Measurements from ENCODE around the gene SAPCD2. TPM values are rescaled to one million over a fixed set of nuclear protein-coding genes. Genes with fewer than 3 reads are reported as not detected.

The SAPCD2 gene
- total RNA-seq, 1 donor from 2014 or later, result 17.6 TPM

- DNase-seq (ENCODE audit: low read depth, low spot score), result no peak
Observed at GRCh38 chr9:137082222-137082924, 12.0 kb upstream of the SAPCD2 start.

- no peak for DNase-seq (ENCODE audit: low read depth, low spot score)
Observed at GRCh38 chr9:137080260-137081122, 10.1 kb upstream of the SAPCD2 start.

GRCh38 chr9:137079401-137079787 lies 9.0 kb upstream of the SAPCD2 start:
- DNase-seq (ENCODE audit: low read depth, low spot score), result no peak

DNA sequence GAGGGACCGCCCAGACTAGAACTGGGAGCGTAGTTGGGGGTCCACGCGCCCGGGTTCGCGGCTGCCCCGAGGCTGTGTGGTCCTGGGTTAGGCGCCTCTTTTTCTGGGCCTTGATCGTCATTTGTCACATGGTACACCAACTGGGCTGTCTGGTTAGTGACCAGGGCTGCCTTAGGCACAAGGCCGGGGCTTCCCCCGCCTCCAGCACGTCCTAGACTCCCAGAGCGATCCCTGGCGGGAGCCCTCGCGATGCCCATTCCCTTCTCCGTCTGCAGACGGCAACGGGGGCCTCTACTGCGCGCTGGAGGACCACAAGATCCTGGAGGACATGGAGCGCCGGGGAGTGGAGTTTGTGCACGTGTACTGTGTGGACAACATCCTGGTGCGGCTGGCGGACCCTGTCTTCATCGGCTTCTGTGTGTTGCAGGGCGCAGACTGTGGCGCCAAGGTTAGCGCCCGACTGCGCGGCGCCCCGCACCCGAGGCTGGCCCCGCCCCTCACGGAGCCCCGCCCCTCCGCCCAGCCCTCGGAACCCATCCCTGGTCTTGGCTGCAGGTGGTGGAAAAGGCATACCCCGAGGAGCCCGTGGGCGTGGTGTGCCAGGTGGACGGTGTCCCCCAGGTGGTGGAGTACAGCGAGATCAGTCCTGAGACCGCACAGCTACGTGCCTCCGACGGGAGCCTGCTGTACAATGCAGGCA lies 8.5 kb upstream of the SAPCD2 start:
- DNase-seq (ENCODE audit: low read depth, low spot score), result no peak

- DNase-seq (ENCODE audit: low read depth, low spot score), result no peak
Observed at GRCh38 chr9:137077758-137078693, 7.7 kb upstream of the SAPCD2 start.

DNA sequence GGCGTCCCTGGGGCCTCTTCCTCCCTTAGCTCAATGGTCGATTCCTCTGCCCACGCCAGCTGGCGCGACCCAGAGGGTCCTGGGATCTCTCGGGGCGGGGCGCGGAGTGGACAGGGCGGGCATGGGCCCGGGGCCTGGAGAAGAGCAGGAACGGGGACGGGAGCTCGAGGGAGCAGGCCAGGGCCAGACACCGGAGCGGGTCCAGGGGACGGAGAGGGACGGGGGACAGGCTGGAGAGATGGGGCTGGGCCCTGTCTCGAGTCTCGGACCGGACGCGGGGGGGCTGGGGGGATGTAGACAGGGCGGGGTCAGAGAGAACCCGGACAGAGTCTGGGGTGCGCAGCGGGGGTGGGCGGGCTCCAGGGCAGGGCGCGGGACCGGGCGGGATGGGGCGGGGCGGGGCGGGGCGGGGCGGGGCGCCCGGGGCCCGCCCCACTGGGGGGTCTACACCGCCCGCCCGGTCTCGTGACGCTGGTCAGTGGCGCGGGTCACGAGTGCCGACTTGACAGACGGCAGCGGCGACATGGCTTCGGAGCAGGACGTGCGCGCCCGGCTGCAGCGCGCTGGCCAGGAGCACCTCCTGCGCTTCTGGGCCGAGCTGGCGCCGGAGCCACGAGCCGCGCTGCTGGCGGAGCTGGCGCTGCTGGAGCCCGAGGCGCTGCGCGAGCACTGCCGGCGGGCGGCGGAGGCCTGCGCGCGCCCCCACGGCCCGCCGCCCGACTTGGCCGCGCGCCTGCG lies 6.8 kb upstream of the SAPCD2 start, which contains the start of gene UAP1L1:
Gene UAP1L1, plus strand, starts transcription at position 508 of the 738 bp plus-strand sequence. Its CDS starts 16 bp downstream, at position 524.
- no peak for DNase-seq (ENCODE audit: low read depth, low spot score)

DNA sequence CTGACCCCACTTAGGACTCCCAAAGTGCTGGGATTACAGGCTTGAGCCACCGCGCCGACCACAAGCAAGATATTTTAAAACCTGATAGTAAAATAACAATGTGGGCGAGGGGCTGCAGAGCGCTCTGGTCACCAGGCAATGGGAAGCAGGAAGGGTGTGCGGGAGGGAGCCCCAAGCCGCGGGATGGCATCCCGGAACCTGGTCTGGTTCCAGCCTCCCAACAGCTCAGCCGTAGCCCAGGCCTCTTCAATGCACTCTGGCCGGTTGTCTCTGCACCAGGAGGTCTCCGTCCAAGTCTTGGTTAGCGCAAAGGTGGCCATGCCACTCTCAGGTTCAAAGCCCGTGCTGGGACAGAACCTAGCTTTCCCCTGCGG lies 6.3 kb upstream of the SAPCD2 start:
- no peak for DNase-seq (ENCODE audit: low read depth, low spot score)

- DNase-seq (ENCODE audit: low read depth, low spot score), result no peak
Observed at GRCh38 chr9:137075275-137075775, 5.0 kb upstream of the SAPCD2 start.

DNA sequence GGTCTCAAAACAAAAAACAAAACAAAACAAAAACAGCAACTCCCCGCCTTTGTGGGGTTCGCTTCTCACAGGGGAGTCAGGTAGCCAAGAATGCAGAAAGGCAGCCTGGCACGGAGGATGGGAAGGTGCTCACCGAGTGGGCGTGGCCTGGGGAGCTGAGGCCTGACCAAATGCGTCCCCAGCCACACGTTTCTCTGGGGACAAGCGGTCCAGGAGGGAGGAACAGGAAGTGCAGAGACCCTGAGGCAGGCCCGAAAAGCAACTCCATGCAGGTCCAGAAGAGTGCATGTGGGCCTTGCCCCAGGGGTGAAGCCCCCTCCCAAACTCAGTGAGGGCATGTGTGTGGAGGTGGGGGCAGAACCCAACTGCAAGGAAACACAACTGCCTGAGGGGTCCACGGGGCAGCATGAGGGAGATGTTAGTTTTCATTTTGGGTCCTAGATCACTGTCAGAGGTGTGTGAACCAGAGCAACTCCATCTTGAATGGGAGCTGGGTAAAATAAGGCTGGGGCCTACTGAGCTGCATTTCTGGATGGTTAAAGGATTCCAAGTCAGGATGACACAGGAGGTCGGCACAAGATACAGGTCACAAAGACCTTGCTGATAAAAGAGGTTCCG lies 4.4 kb upstream of the SAPCD2 start:
- DNase-seq (ENCODE audit: low read depth, low spot score), result no peak

- DNase-seq (ENCODE audit: low read depth, low spot score), result no peak
Observed at GRCh38 chr9:137073992-137074399, 3.6 kb upstream of the SAPCD2 start.

- no peak for DNase-seq (ENCODE audit: low read depth, low spot score)
Observed at GRCh38 chr9:137071282-137071681, 925 bp upstream of the SAPCD2 start.

DNA sequence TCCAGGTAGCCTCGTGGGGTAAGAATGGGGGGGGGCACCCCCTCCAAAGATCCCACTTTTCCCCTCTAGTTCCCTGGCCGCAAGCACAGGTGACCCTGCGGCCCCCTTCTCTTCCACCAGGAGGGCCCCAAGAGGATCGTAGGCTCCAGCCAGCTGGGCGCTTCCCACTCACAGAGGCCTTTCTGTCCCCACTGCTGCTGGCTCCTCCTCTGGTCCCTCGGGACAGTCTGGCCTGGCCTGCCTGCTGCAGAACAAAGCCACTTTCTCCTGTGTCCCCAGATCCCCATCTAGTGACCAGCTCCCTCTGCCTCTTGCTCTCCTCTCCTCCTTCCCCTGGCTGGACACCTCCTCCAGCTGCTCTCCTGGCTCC lies 534 bp upstream of the SAPCD2 start:
- DNase-seq (ENCODE audit: low read depth, low spot score), result no peak

DNA sequence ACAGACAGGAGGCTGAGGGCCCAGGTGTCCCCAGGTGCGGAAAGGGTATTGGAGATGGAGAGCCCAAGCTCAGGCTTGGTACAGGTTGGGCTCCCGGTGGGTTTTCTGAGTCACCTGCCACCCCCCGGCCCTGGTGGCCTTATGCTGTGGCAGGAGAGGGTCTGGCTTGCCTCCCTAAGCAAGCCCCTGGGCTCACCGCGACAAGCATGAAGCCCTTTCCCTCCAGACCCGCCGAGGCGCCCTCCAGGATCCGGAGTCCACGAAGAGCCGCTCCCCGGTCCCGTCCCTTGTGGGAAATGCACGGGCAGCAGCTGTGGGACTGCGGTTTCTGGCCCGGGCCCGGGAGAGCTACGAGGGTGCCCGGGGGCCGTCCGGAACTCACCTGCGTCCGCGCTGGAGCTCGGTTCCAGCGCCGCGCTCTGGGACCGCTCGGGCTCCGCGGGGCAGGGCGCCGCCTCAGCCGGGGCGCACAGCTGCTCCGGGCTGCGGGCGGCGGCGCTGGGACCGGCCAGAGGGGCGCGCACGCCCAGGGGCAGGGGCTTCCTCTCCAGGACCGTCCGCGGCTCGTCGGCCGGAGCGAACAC lies 757 bp downstream of the SAPCD2 start:
- DNase-seq (ENCODE audit: low read depth, low spot score), result no peak

GRCh38 chr9:137068539-137069507 lies 1.5 kb downstream of the SAPCD2 start:
- DNase-seq (ENCODE audit: low read depth, low spot score), result no peak

- DNase-seq (ENCODE audit: low read depth, low spot score), result peak; percentile 52
Observed at GRCh38 chr9:137067860-137068538, 2.4 kb downstream of the SAPCD2 start.

GRCh38 chr9:137066096-137066861 lies 4.1 kb downstream of the SAPCD2 start:
- DNase-seq (ENCODE audit: low read depth, low spot score), result no peak
